Measurements from ENCODE around the gene NKAIN2.

The NKAIN2 gene

GRCh38 chr6:123770247-123770949 is 33.3 kb upstream of the NKAIN2 start:
- Histone ChIP-seq H3K27ac (no peak overlapping the region), H3K36me3 (no peaks in the 10 kb centered on the region), H3K9me3 (no peaks in the 10 kb centered on the region), H3K4me3 (ENCODE audit: low read depth in 1 of 2, low read length in 1 of 2) (no peak overlapping the region), H3K4me1 (ENCODE audit: control insufficient read depth in 1 of 2, insufficient read depth in 1 of 2, low read depth in 1 of 2, low read length in 1 of 2) (no peaks in the 10 kb centered on the region), H3K27me3 (no peaks in the 10 kb centered on the region)
- no peak for TF ChIP-seq CTCF (IDR thresholded peaks at IDR 0.05)

GRCh38 chr6:123771126-123771525 is 32.5 kb upstream of the NKAIN2 start:
- H3K27ac ChIP-seq: no peak overlapping the region
- H3K9me3 ChIP-seq: no peaks in the 10 kb centered on the region
- TF ChIP-seq CTCF (IDR thresholded peaks at IDR 0.05): no peak
- H3K4me1 ChIP-seq (ENCODE audit: control insufficient read depth in 1 of 2, insufficient read depth in 1 of 2, low read depth in 1 of 2, low read length in 1 of 2): no peaks in the 10 kb centered on the region
- no peaks in the 10 kb centered on the region for H3K27me3 ChIP-seq
- no peak overlapping the region for H3K4me3 ChIP-seq (ENCODE audit: low read depth in 1 of 2, low read length in 1 of 2)
- H3K36me3 ChIP-seq: no peaks in the 10 kb centered on the region

- no peaks in the 10 kb centered on the region for H3K9me3 ChIP-seq
- no peak for TF ChIP-seq CTCF (IDR thresholded peaks at IDR 0.05)
Observed at GRCh38 chr6:123777563-123777962, 26.1 kb upstream of the NKAIN2 start.

GRCh38 chr6:123780021-123780420 is 23.6 kb upstream of the NKAIN2 start:
- no peaks in the 10 kb centered on the region for H3K27me3 ChIP-seq
- H3K36me3 ChIP-seq: no peaks in the 10 kb centered on the region
- no peaks in the 10 kb centered on the region for H3K9me3 ChIP-seq
- no peak overlapping the region for H3K4me3 ChIP-seq (ENCODE audit: low read depth in 1 of 2, low read length in 1 of 2)
- TF ChIP-seq CTCF (IDR thresholded peaks at IDR 0.05): no peak
- no peaks in the 10 kb centered on the region for H3K4me1 ChIP-seq (ENCODE audit: control insufficient read depth in 1 of 2, insufficient read depth in 1 of 2, low read depth in 1 of 2, low read length in 1 of 2)
- H3K27ac ChIP-seq: no peak overlapping the region

More at GRCh38 chr6:123777563-123777962, 26.1 kb upstream of the NKAIN2 start:
- H3K36me3 ChIP-seq: no peaks in the 10 kb centered on the region
- H3K27ac ChIP-seq: no peak overlapping the region
- no peaks in the 10 kb centered on the region for H3K4me1 ChIP-seq (ENCODE audit: control insufficient read depth in 1 of 2, insufficient read depth in 1 of 2, low read depth in 1 of 2, low read length in 1 of 2)
- no peaks in the 10 kb centered on the region for H3K27me3 ChIP-seq
- H3K4me3 ChIP-seq (ENCODE audit: low read depth in 1 of 2, low read length in 1 of 2): no peak overlapping the region

- Histone ChIP-seq H3K4me3 (ENCODE audit: low read depth in 1 of 2, low read length in 1 of 2) (no peak overlapping the region), H3K27me3 (no peaks in the 10 kb centered on the region), H3K36me3 (no peaks in the 10 kb centered on the region), H3K27ac (no peak overlapping the region), H3K4me1 (ENCODE audit: control insufficient read depth in 1 of 2, insufficient read depth in 1 of 2, low read depth in 1 of 2, low read length in 1 of 2) (no peaks in the 10 kb centered on the region), H3K9me3 (no peaks in the 10 kb centered on the region)
- no peak for TF ChIP-seq CTCF (IDR thresholded peaks at IDR 0.05)
Observed at GRCh38 chr6:123784330-123784729, 19.3 kb upstream of the NKAIN2 start.
